Natural killer cell treated with Interleukin-12 subunit alpha and Interleukin-12 subunit beta and Interleukin-15 and Interleukin-18, amount 100 ng/mL, for 72 hours (primary cell): ENCODE results near the gene PRR36. TPM values are rescaled to one million over a fixed set of nuclear protein-coding genes. Genes with fewer than 3 reads are reported as not detected.

Experiments used
- ATAC-seq, 2 donors: fragments of 150-1000 bp; cut with Tn5 transposase in 1 of 2; sonication (Bioruptor Pico), chemical (Tn5 transposase) in 1 of 2; 2 replicates each; pipeline ENCODE4 v1.10.0; 2021
- DNase-seq: peaks from one replicate; pipeline ENCODE4 v3.0.0; 2022; ENCODE audit warnings: low spot score
- H3K27ac Mint-ChIP-seq, 2 donors: 1 replicate in 1 of 2; 2 replicates in 1 of 2; pipeline ENCODE4 v1.8.0; 2022; ENCODE audit warnings: mixed read lengths in 2 of 2, mild to moderate bottlenecking in 1 of 2, moderate library complexity in 1 of 2
- H3K27me3 Mint-ChIP-seq, 2 donors: 1 replicate in 1 of 2; 2 replicates in 1 of 2; pipeline ENCODE4 v1.8.0; 2022; ENCODE audit warnings: mixed read lengths in 2 of 2
- H3K36me3 Mint-ChIP-seq: one replicate; pipeline ENCODE4 v1.8.0; 2022; ENCODE audit warnings: mixed read lengths
- H3K4me1 Mint-ChIP-seq, 2 donors: 1 replicate in 1 of 2; 2 replicates in 1 of 2; pipeline ENCODE4 v1.8.0; 2022; ENCODE audit warnings: low read depth in 2 of 2, mixed read lengths in 2 of 2, mild to moderate bottlenecking in 1 of 2
- H3K4me3 Mint-ChIP-seq: one replicate; pipeline ENCODE4 v1.8.0; 2022; ENCODE audit warnings: mixed read lengths
- H3K9me3 Mint-ChIP-seq: 2 replicates; pipeline ENCODE4 v1.8.0; 2022; ENCODE audit warnings: mixed read lengths
- total RNA-seq, 2 donors: library from RNA; stranded (reverse); gene quantifications; one replicate each; pipeline ENCODE4 v1.2.3, GENCODE V29; 2022

The PRR36 gene
- total RNA-seq, 2 donors from 2014 or later = not detected

GRCh38 chr19:7868671-7869452 is 5.3 kb downstream of the PRR36 start:
- DNase-seq (peak; percentile 86), ATAC-seq (peak; percentile 86 to 88)
- Mint-ChIP-seq H3K9me3 (no peaks in the 10 kb centered on the region), H3K27me3 (peaks cover 12 to 16% of the 10 kb centered on the region in 2 donors), H3K4me3 (peak overlapping the region; percentile 80), H3K4me1 (peaks cover 13 to 27% of the 10 kb centered on the region in 2 donors), H3K27ac (no peak overlapping the region), H3K36me3 (peaks cover 7% of the 10 kb centered on the region)

DNA sequence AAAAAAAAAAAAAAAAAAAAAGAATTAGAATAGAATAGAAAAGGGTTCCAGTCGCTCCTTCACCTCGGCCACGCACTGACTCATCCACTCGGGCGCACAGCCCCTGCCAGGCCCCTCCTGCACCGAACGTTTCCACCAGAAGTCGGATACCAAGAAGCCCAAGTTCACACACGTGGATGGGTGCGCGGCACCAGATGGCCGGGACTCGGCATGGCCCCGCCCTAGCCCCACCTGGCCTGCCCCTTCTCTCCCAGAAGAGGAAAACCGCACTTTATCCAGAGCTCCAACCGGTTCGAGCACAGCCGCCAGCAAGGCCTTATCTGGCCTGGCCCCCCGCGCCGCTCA is 5.9 kb downstream of the PRR36 start:
- Mint-ChIP-seq H3K4me3 (peak overlapping the region; percentile 80), H3K27ac (no peak overlapping the region), H3K27me3 (peaks cover 12 to 16% of the 10 kb centered on the region in 2 donors), H3K36me3 (peaks cover 7% of the 10 kb centered on the region), H3K4me1 (peaks cover 13 to 24% of the 10 kb centered on the region in 2 donors), H3K9me3 (no peaks in the 10 kb centered on the region)
- DNase-seq (no peak), ATAC-seq (no peak)

- DNase-seq = no peak
- Mint-ChIP-seq H3K27ac (no peak overlapping the region), H3K4me1 (peaks cover 13 to 24% of the 10 kb centered on the region in 2 donors), H3K27me3 (peaks cover 12 to 16% of the 10 kb centered on the region in 2 donors), H3K4me3 (no peak overlapping the region), H3K36me3 (peaks cover 7% of the 10 kb centered on the region), H3K9me3 (no peaks in the 10 kb centered on the region)
- ATAC-seq = no peak
Observed at GRCh38 chr19:7867092-7867844, 6.9 kb downstream of the PRR36 start.

DNA sequence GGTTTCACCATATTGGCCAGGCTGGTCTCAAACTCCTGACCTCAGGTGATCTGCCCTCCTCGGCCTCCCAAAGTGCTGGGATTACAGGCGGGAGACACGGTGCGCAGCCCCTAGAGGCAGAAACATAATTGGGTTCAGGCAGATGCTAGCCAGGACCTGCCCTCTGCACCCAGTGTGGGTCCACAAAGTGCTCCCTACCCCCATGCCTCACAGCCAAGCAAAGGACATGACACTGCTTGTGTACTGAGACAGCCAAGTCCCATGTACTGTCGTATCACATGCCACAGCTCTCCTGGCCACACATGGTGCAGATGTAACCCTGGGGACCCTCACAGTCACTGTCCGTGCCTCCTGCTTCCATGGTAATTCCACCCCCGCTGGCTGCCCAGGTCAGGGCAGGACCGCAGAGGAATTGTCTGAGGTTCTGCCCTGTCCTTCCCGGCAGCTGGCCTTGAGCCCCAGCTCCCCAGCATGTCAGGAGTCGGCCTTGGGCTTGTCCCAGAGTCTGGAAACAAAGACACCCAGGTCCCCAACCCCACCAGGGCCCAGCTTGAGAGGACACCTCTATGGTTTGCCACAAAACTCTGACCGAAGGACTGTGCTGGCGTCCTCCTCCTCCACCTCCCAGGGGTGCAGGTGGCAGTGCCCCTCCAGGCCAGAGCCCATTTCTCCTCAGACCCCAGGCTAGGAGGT is 7.6 kb downstream of the PRR36 start:
- no peaks in the 10 kb centered on the region for H3K9me3 Mint-ChIP-seq
- H3K4me1 Mint-ChIP-seq = peaks cover 9 to 18% of the 10 kb centered on the region in 2 donors
- H3K27me3 Mint-ChIP-seq = peaks cover 7 to 9% of the 10 kb centered on the region in 2 donors
- ATAC-seq = no peak
- H3K36me3 Mint-ChIP-seq = peaks cover 5% of the 10 kb centered on the region
- no peak overlapping the region for H3K27ac Mint-ChIP-seq
- DNase-seq = no peak
- no peak overlapping the region for H3K4me3 Mint-ChIP-seq

DNA sequence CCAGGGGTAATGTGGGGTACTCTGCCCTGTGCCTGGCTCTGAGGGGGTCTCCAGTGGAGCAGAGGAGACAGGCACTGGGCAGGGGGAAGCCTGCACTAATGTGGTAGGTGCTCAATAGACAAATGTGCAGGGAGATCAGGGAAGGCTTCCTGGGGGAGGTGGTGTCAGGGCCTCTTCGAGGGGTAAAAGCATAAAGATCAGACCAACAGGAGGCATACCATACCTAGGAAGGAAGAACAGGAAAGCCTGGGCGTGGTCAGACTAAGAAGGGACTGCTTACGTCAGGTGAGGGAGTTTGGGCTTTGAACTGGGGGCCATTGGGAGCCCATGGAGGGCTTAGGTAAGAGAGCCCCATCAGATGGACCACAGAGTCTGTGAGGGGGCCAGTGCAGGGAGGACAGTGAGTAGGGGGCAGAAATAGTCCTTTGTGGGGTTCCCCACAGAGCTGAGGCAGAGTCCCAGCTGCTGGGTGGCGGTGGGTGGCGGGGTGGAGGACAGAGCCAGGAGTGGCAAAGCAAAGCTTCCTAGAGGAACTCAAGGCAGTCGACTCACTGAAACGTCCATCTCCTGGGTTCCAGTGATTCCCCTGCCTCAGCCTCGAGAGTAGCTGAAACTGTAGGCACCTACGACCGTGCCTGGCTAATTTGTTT is 8.8 kb downstream of the PRR36 start:
- Mint-ChIP-seq H3K4me1 (peaks cover 0 to 8% of the 10 kb centered on the region in 2 donors), H3K27ac (peak overlapping the region in 1 of 2 donors; percentile 68), H3K9me3 (no peaks in the 10 kb centered on the region), H3K36me3 (no peaks in the 10 kb centered on the region), H3K27me3 (peaks cover 0 to 5% of the 10 kb centered on the region in 2 donors), H3K4me3 (no peak overlapping the region)
- DNase-seq = no peak
- no peak for ATAC-seq

DNA sequence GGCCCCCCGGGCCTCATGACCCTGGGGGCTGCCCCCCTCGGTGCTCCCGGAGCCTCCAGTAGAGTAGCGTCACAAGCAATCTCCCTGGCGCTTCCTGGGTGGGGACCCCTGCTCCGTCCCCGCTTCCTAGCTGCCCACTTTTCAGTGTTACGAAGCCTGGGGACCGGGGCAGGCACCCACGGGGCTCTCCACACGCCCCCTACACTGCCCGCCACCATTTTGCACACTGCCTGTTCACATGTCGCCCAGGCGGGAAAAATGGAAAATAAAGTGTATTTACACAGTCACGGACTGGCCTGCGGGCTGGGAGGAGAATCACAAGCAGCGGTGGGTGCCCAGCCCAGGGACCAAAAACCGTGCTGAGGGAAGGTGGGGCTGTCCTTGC is 9.5 kb downstream of the PRR36 start:
- H3K36me3 Mint-ChIP-seq = no peaks in the 10 kb centered on the region
- H3K9me3 Mint-ChIP-seq = no peaks in the 10 kb centered on the region
- DNase-seq = no peak
- H3K4me3 Mint-ChIP-seq = no peak overlapping the region
- peaks cover 0 to 5% of the 10 kb centered on the region in 2 donors for H3K4me1 Mint-ChIP-seq
- no peak for ATAC-seq
- H3K27ac Mint-ChIP-seq = no peak overlapping the region
- peaks cover 0 to 5% of the 10 kb centered on the region in 2 donors for H3K27me3 Mint-ChIP-seq

DNA sequence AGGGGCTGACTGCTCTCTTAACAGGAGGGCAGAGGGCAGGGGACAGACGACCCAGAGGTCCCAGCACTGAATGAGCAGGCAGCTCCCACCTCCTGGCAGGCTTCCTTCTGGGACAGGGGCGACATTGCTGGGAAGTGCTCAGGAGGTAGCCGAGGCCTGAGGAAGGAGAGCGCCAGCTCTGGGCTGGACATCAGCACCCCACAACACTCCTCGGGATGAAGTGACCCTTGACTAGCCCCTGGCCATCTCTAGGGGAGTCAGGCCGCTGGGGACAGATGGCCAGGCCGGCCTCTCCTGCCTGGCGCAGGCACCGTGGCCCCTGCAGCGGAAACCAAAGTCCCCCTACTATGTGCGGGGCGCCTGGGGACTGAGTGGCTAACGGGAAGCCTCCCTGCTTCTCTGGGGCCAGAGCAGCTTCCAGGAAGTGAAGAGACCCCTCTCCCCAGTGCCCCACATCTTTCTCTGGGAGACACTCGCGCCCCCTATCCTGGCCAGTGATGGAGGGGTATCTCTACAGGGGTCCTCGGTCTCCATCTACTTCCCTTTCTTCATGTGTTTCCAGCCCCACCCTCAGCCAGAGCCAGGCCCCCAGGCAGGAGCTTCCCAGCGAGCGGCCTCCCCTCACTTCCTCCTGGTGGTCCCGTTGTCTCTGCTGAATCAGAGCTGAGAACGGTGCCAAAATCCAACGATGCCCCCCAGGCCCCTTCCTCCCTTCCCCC is 10.1 kb downstream of the PRR36 start:
- Mint-ChIP-seq H3K9me3 (no peaks in the 10 kb centered on the region), H3K36me3 (no peaks in the 10 kb centered on the region), H3K4me1 (peaks cover 0 to 5% of the 10 kb centered on the region in 2 donors), H3K4me3 (no peak overlapping the region), H3K27me3 (peaks cover 0 to 5% of the 10 kb centered on the region in 2 donors), H3K27ac (no peak overlapping the region)
- no peak for DNase-seq
- no peak for ATAC-seq

DNA sequence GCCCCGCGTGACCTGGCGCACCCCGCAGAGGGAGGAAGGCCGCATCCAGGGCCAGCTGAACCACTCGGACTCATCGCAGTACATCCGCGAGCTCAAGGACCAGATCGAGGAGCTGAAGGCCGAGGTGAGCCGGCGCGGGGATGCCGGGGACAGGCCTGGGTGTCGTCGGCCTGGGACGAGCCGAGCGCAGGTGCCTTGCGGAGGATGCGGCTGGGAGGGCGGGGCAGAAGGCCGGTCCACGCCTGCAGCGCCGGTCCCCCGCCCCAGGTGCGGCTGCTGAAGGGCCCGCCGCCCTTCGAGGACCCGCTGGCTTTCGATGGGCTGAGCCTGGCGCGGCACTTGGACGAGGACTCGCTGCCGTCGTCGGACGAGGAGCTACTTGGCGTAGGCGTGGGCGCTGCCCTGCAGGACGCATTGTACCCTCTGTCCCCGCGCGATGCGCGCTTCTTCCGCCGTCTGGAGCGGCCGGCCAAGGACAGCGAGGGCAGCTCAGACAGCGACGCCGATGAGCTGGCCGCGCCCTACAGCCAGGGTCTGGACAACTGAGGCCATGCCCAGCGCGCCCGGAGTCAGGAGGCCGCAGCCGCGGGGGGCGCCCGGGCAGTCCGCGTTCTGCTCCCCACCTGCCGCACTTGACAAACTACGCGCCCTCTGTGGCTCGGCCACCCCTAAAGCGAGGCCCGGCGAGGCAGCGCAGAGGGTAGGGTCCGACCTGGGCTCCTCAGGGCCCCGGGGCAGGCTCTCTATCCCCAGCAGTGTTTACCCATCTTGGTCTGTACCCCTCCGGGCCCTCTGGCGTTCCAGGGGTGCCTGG is 10.8 kb downstream of the PRR36 start:
- no peak for ATAC-seq
- Mint-ChIP-seq H3K4me1 (no peaks in the 10 kb centered on the region), H3K9me3 (no peaks in the 10 kb centered on the region), H3K27ac (no peak overlapping the region), H3K36me3 (no peaks in the 10 kb centered on the region), H3K27me3 (peaks cover 0 to 5% of the 10 kb centered on the region in 2 donors), H3K4me3 (no peak overlapping the region)
- DNase-seq = no peak

DNA sequence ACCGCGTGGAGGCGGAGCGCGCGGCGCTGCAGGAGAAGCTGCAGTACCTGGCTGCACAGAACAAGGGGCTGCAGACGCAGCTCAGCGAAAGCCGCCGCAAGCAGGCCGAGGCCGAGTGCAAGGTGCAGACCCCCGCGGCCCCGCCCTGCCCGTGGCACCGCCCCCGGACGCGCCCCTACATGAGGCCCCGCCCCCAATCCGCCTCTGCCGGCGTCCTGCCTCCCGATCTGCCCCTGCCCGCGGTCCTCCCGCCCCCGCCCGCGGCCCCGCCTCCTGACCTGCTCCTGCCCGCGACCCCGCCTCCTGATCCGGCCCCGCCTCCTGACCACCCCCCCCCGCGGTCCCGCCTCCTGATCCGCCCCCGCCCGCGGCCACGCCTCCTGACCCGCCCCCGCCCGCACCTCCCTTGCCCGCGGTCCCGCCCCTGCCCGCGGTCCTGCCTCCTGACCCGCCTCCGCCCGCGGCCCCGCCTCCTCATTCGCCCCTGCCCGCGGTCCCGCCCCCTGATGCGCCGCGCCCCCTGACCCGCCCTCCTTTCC is 11.7 kb downstream of the PRR36 start:
- Mint-ChIP-seq H3K27ac (no peak overlapping the region), H3K4me3 (no peak overlapping the region), H3K36me3 (no peaks in the 10 kb centered on the region), H3K4me1 (no peaks in the 10 kb centered on the region), H3K9me3 (no peaks in the 10 kb centered on the region), H3K27me3 (peaks cover 0 to 5% of the 10 kb centered on the region in 2 donors)
- ATAC-seq = peak; percentile 70 to 86
- peak; percentile 75 for DNase-seq

- Mint-ChIP-seq H3K27me3 (peaks cover 0 to 5% of the 10 kb centered on the region in 2 donors), H3K9me3 (no peaks in the 10 kb centered on the region), H3K4me1 (no peaks in the 10 kb centered on the region), H3K4me3 (no peak overlapping the region), H3K27ac (no peak overlapping the region), H3K36me3 (no peaks in the 10 kb centered on the region)
- ATAC-seq = peak in 1 of 2 donors; percentile 3
- no peak for DNase-seq
Observed at GRCh38 chr19:7861619-7862412, 12.4 kb downstream of the PRR36 start.

- no peak overlapping the region for H3K27ac Mint-ChIP-seq
- H3K4me1 Mint-ChIP-seq = no peaks in the 10 kb centered on the region
- ATAC-seq (no peak), DNase-seq (peak; percentile 18)
- no peak overlapping the region for H3K4me3 Mint-ChIP-seq
- peaks cover 0 to 5% of the 10 kb centered on the region in 2 donors for H3K27me3 Mint-ChIP-seq
- H3K9me3 Mint-ChIP-seq = no peaks in the 10 kb centered on the region
- H3K36me3 Mint-ChIP-seq = no peaks in the 10 kb centered on the region
Observed at GRCh38 chr19:7860714-7861618, 13.2 kb downstream of the PRR36 start.
